GM12891 (cell line): ENCODE results near the gene HACD2.

ENCODE experiments used
- PAX5 ChIP-seq: IDR thresholded peaks from 2 replicates; pipeline ENCODE4 v1.6.1; 2011; ENCODE audit warnings: low read length, moderate library complexity, mild to moderate bottlenecking; ENCODE audit not compliant: insufficient read depth, severe bottlenecking
- POLR2A ChIP-seq: IDR thresholded peaks from 2 replicates; pipeline ENCODE4 v1.6.1; 2011; ENCODE audit warnings: low read depth, low read length, control low read depth
- POLR2AphosphoS5 ChIP-seq: IDR thresholded peaks from 2 replicates; pipeline ENCODE4 v1.6.1; 2011; ENCODE audit warnings: low read depth, low read length, control low read depth
- POU2F2 ChIP-seq: IDR thresholded peaks from 2 replicates; pipeline ENCODE4 v1.6.1; 2011; ENCODE audit warnings: low read depth, mild to moderate bottlenecking, control low read depth, low read length, moderate library complexity
- TAF1 ChIP-seq: IDR thresholded peaks from 2 replicates; pipeline ENCODE4 v1.6.1; 2011; ENCODE audit warnings: low read depth, low read length, control low read depth

GRCh38 chr3:123608263-123608937, 23.5 kb upstream of the HACD2 start:
- TF ChIP-seq POLR2A (no peak), POLR2AphosphoS5 (no peak), PAX5 (no peak), TAF1 (no peak), POU2F2 (no peak)
